ENCODE data around the gene APOL2. TPM values are rescaled to one million over a fixed set of nuclear protein-coding genes. Genes with fewer than 3 reads are reported as not detected.
"Not testable (repeated sequence)": the region's sequence is repeated elsewhere in the genome, so short reads cannot be mapped to it uniquely, and the experiment has no call there.

Gene APOL2
- total and polyA plus RNA-seq, 5 donors, result 29.1 to 54.8 (median 40.0) TPM

DNA sequence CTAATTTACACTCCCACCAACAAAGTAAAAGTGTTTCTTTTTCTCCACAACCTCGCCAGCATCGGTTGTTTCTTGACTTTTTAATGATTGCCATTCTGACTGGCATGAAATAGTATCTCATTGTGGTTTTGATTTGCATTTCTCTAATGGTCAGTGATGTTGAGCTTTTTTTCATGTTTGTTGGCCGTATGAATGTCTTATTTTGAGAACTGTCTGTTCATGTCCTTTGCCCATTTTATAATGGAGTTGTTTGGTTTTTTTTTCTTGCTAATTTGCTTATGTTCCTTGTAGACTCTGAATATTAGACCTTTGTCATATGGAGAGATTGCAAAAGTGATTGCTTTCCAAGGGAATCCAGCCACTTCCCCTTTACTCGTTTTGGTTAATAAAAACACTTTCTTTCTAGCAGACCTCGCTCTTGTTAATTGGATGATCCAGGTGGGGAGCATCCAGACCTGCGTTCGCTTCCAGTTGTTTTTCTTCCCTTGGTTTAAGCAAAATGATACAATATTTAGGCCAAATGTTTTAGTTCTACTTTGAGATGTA is 20.6 kb downstream of the APOL2 start:
- intact Hi-C loops (cut with DNase I), result no loop called here
- Histone ChIP-seq H3K27me3 (ENCODE audit: control insufficient read depth, insufficient read depth) (no peaks in the 10 kb centered on the region), H3K27ac (ENCODE audit: low read length) (no peak overlapping the region), H3K4me3 (ENCODE audit: low read length) (no peak overlapping the region), H3K9me3 (ENCODE audit: control insufficient read depth, low read length) (no peaks in the 10 kb centered on the region), H3K4me1 (ENCODE audit: control insufficient read depth, insufficient read depth, low read length) (peaks cover 3% of the 10 kb centered on the region)
- 86% methylated on average over 7 of the region's 7 CpGs for WGBS
- no peak for DNase-seq
- no peak for ATAC-seq

DNA sequence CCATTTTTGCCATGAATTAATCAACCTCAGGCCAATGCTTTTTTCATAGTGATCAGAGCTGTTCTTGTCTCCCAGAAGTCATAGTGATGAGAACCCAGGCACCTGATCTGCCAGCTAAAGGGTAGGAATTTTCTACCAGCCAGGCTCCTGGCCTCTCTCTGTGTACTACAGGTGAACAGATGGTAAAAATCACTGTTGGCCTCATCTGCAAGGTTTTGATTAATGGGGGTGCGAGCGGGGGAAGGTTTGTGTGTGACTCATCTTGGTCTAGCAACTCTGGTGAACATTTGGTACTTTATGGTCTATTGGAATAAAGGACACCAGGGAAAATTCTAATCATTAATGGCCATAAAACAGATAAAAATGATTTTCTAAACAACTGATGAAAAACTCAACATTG is 23.3 kb downstream of the APOL2 start:
- no peak overlapping the region for H3K4me3 ChIP-seq (ENCODE audit: low read length)
- H3K9me3 ChIP-seq (ENCODE audit: control insufficient read depth, low read length), result no peaks in the 10 kb centered on the region
- H3K4me1 ChIP-seq (ENCODE audit: control insufficient read depth, insufficient read depth, low read length), result peaks cover 3% of the 10 kb centered on the region
- 46% methylated on average over 2 of the region's 2 CpGs for WGBS
- ATAC-seq (no peak), DNase-seq (no peak)
- H3K27ac ChIP-seq (ENCODE audit: low read length), result no peak overlapping the region
- intact Hi-C loops (cut with DNase I), result no loop called here
- no peaks in the 10 kb centered on the region for H3K27me3 ChIP-seq (ENCODE audit: control insufficient read depth, insufficient read depth)

DNA sequence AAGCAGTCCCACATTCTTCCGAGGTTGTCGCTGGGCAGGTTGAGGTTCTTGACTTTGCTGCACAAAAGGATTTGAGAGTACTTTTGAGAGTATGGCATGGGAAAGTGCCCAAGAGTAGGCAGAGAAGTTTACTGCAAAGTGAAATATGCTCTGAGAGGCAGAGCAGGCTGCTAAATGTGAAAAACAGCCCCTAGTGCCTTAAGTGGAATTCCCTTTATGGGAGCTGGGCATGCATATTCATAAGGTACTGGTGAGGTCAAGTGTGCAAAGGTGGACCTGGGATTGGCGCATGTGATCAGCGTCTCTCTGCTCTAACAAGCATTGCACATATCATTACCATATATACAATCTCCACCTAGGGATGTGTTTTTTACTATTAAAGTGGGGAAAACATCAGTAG is 25.7 kb downstream of the APOL2 start:
- H3K4me1 ChIP-seq (ENCODE audit: control insufficient read depth, insufficient read depth, low read length), result no peaks in the 10 kb centered on the region
- no peaks in the 10 kb centered on the region for H3K27me3 ChIP-seq (ENCODE audit: control insufficient read depth, insufficient read depth)
- no peak overlapping the region for H3K27ac ChIP-seq (ENCODE audit: low read length)
- no peaks in the 10 kb centered on the region for H3K9me3 ChIP-seq (ENCODE audit: control insufficient read depth, low read length)
- DNase-seq, result no peak
- WGBS, result 78% methylated on average over 4 of the region's 4 CpGs
- no peak overlapping the region for H3K4me3 ChIP-seq (ENCODE audit: low read length)
- no peak for ATAC-seq
- intact Hi-C loops (cut with DNase I), result no loop called here

DNA sequence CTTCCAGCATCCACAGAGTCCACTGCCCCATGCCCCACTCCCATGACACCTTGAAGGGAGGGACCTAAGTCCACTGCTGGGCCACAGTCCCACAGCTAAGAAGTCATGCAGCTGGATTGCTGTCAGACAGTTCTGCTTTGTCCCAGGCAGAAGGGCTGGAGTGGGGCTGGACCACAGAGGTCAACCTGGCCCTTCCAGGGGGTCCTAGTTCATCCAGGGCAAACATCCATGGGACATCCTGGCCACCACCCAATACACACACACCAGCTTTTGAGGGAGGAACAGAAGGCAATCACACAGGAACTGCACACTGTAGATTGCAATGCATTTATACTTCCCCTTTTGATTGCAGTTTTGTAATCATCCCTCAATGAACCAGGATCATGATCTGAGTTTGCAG is 26.4 kb downstream of the APOL2 start:
- no peak overlapping the region for H3K4me3 ChIP-seq (ENCODE audit: low read length)
- no peak for ATAC-seq
- no peaks in the 10 kb centered on the region for H3K27me3 ChIP-seq (ENCODE audit: control insufficient read depth, insufficient read depth)
- intact Hi-C loops (cut with DNase I), result no loop called here
- H3K4me1 ChIP-seq (ENCODE audit: control insufficient read depth, insufficient read depth, low read length), result no peaks in the 10 kb centered on the region
- no peaks in the 10 kb centered on the region for H3K9me3 ChIP-seq (ENCODE audit: control insufficient read depth, low read length)
- H3K27ac ChIP-seq (ENCODE audit: low read length), result no peak overlapping the region
- no peak for DNase-seq

DNA sequence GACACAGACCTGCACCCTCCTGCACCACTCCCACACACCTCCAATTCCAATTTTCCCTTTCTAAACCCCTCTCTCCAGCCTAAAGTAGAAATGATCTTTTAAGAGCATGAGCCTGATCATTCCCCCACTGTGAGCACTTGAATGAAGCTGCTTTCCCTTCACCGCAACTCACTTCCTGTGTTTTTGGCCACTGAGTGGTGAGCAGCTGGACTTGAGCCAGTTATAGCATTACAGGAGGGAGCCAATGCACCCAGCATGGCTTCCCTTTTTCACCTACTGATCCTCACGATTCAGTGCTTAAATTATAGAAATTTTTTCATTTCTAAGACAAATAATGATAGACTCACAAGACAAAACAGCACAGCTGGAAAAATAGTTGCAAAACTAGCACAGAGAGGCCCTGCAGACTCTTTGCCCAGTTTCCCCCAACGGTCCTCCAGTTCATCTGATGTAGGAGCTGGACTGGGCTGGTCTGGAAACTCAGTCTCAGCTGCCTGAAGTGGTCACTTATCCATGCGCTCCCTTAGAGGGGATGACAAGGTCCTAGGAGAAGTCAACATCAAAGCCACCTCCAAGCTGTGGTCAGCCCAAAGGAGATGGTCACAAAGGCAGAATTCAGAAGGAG is 28.0 kb downstream of the APOL2 start:
- DNase-seq, result no peak
- H3K27me3 ChIP-seq (ENCODE audit: control insufficient read depth, insufficient read depth), result no peaks in the 10 kb centered on the region
- H3K9me3 ChIP-seq (ENCODE audit: control insufficient read depth, low read length), result no peaks in the 10 kb centered on the region
- peak; percentile 58 to 67 for ATAC-seq
- H3K4me1 ChIP-seq (ENCODE audit: control insufficient read depth, insufficient read depth, low read length), result no peaks in the 10 kb centered on the region
- 54% methylated on average over 4 of the region's 4 CpGs for WGBS
- intact Hi-C loops (cut with DNase I), result no loop called here
- no peak overlapping the region for H3K27ac ChIP-seq (ENCODE audit: low read length)
- no peak overlapping the region for H3K4me3 ChIP-seq (ENCODE audit: low read length)

DNA sequence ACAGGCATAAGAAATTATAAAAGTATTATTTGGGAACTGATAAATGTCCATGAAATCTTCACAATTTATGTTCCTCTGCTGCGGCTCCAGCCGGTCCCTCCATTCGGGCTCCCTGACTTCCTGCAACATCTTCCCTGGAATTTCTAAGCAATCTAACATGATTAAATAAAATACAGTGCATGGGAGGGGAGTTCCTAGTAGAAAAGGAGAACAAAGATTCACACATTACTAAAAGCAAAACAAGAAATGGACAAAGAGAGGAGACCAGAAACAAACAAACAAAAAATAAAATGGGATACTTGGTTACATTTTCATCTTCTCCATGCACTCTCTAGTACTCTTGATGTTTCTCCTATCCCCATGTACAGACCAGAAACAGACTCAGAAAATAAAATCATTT is 29.1 kb downstream of the APOL2 start:
- no peak for DNase-seq
- H3K27me3 ChIP-seq (ENCODE audit: control insufficient read depth, insufficient read depth), result no peaks in the 10 kb centered on the region
- no peak for ATAC-seq
- H3K4me1 ChIP-seq (ENCODE audit: control insufficient read depth, insufficient read depth, low read length), result no peaks in the 10 kb centered on the region
- H3K9me3 ChIP-seq (ENCODE audit: control insufficient read depth, low read length), result no peaks in the 10 kb centered on the region
- 78% methylated on average over 3 of the region's 3 CpGs for WGBS
- no peak overlapping the region for H3K4me3 ChIP-seq (ENCODE audit: low read length)
- H3K27ac ChIP-seq (ENCODE audit: low read length), result no peak overlapping the region
- intact Hi-C loops (cut with DNase I), result no loop called here

DNA sequence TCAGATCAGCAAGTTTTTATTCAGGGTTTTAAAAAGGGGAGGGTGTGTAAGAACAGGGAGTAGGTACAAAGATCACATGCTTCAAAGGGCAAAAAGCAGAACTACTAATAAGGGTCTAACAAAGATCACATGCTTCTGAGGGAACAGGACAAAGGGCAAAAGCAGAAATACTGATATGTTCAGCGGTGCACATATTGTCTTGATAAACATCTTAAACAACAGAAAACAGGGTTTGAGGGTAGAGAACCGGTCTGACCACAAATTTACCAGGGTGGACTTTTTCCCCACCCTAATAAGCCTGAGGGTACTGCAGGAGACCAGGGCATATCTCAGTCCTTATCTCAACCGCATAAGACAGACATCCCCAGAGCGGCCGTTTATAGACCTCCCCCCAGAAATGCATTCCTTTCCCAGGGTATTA is 29.8 kb downstream of the APOL2 start:
- DNase-seq; intact Hi-C loops (cut with DNase I); H3K27me3 ChIP-seq (ENCODE audit: control insufficient read depth, insufficient read depth); H3K4me3 ChIP-seq (ENCODE audit: low read length); H3K4me1 ChIP-seq (ENCODE audit: control insufficient read depth, insufficient read depth, low read length); ATAC-seq; H3K9me3 ChIP-seq (ENCODE audit: control insufficient read depth, low read length); H3K27ac ChIP-seq (ENCODE audit: low read length): not testable (repeated sequence)
- 83% methylated on average over 5 of the region's 5 CpGs for WGBS

DNA sequence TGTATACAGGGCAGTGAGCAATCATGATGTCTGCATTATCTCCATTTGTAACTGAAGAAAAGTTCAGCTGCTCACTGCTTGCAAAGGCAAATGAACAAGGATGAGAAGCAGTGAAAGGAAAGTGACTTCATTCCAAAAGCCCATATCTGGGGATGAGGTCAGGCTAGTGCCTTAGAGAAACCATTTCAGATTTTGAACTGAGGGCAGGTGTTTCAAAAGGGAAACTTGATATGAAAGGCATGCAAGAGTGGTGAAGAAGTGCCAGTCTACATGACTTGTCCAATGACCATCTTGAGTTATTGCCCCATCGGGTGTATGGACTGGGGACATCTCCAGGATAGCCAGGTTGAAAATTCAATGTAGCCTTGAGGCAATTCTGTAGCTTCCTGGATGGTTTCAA is 30.4 kb downstream of the APOL2 start:
- H3K27ac ChIP-seq (ENCODE audit: low read length), result no peak overlapping the region
- 95% methylated on average over 1 of the region's 1 CpG for WGBS
- intact Hi-C loops (cut with DNase I), result no loop called here
- no peaks in the 10 kb centered on the region for H3K9me3 ChIP-seq (ENCODE audit: control insufficient read depth, low read length)
- DNase-seq, result no peak
- H3K4me3 ChIP-seq (ENCODE audit: low read length), result no peak overlapping the region
- ATAC-seq, result no peak
- H3K27me3 ChIP-seq (ENCODE audit: control insufficient read depth, insufficient read depth), result no peaks in the 10 kb centered on the region
- no peaks in the 10 kb centered on the region for H3K4me1 ChIP-seq (ENCODE audit: control insufficient read depth, insufficient read depth, low read length)

DNA sequence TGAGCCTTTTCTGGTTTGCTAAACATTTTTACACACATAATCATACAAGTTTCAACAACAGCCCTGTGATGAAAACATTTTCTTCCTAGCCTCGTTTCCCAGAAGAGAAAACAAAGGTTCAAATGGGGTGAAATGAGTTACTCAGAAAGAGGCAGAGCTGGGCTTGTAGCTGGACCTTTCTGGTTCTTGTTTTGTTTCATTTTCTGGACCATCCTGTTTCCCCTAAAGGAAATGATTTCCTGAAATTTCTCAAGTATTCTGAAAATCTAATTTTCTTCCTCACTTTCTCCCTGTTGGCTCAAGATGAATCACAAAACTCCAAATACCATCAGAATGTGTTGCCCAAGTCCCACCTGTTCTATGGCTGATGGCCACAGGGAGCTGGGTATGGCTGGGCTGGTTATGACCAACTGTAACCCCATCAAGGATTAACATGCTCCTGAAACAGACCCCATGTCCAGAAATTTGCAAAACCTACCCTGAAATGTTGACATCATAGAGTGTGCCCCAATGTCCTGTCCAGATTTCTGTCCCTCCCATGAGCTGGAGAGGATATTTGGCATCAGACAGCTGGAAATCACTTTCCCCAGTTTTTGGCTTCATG is 31.1 kb downstream of the APOL2 start:
- H3K27ac ChIP-seq (ENCODE audit: low read length), result no peak overlapping the region
- H3K27me3 ChIP-seq (ENCODE audit: control insufficient read depth, insufficient read depth), result no peaks in the 10 kb centered on the region
- H3K9me3 ChIP-seq (ENCODE audit: control insufficient read depth, low read length), result no peaks in the 10 kb centered on the region
- no peak overlapping the region for H3K4me3 ChIP-seq (ENCODE audit: low read length)
- ATAC-seq (no peak), DNase-seq (no peak)
- intact Hi-C loops (cut with DNase I), result no loop called here
- no peaks in the 10 kb centered on the region for H3K4me1 ChIP-seq (ENCODE audit: control insufficient read depth, insufficient read depth, low read length)
- WGBS, result 25% methylated on average over 1 of the region's 1 CpG

DNA sequence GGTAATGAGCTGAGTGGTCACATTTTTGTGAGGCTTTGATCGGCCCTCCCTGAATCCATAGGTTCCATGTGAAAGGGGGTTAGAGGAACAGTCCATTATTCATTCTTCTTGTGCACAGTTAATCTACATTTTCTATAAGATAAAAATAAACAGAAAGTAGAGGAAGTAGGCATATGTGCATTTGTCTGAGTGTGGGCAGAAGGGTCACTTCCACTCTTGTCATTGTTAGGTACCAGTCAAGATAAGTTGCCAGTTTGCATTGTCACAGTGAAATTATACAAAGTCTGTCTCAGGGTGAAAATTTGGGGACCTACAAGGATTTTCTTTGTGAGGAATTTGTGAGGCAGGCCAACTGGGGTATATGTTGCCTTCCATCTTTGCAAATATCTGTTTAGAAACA is 33.1 kb downstream of the APOL2 start:
- intact Hi-C loops (cut with DNase I), result no loop called here
- Histone ChIP-seq H3K9me3 (ENCODE audit: control insufficient read depth, low read length) (no peaks in the 10 kb centered on the region), H3K4me3 (ENCODE audit: low read length) (no peak overlapping the region), H3K27ac (ENCODE audit: low read length) (no peak overlapping the region), H3K4me1 (ENCODE audit: control insufficient read depth, insufficient read depth, low read length) (peaks cover 6% of the 10 kb centered on the region), H3K27me3 (ENCODE audit: control insufficient read depth, insufficient read depth) (no peaks in the 10 kb centered on the region)
- DNase-seq (no peak), ATAC-seq (no peak)
- WGBS, result 86% methylated on average over 1 of the region's 1 CpG

DNA sequence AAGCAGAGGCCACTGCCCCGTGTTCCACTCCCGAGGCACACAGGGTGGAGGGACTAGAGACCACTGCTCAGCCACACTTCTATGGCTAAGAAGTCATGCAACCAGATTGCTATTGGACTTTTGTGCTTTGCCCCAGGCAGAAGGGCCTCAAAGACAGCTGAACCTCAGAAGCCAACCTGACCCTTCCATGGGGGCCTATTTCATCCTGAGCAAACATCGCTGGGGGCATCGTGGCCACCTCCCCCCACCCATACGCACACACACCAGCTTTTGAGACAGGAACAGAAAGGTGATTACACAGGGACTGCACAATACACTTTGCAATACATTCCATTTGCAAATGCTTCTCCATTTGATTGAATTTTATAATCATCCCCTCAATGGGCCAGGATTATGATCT is 33.8 kb downstream of the APOL2 start:
- H3K4me3 ChIP-seq (ENCODE audit: low read length); H3K4me1 ChIP-seq (ENCODE audit: control insufficient read depth, insufficient read depth, low read length); H3K27me3 ChIP-seq (ENCODE audit: control insufficient read depth, insufficient read depth); H3K27ac ChIP-seq (ENCODE audit: low read length); DNase-seq; H3K9me3 ChIP-seq (ENCODE audit: control insufficient read depth, low read length); ATAC-seq; intact Hi-C loops (cut with DNase I): not testable (repeated sequence)
- WGBS, result 81% methylated on average over 5 of the region's 5 CpGs

DNA sequence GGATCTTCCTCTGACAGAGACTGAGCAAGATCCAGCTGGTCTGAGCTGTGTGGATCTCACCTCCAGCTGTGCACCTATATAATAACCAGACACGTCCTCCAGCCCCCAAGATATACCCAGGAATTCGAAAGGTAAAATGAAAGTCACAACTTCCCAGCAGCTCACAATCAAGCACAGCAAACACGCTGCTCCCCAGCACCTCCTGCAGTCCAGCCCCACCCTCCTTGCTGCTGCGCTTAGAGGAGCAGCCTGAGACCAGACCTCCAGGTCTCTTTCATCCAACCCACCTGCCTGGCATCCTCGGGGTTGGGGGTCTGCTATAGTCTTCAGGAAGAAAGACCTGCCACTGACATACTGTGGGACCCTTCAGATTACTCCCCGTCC is 34.7 kb downstream of the APOL2 start:
- WGBS, result 66% methylated on average over 6 of the region's 6 CpGs
- DNase-seq, result no peak
- intact Hi-C loops (cut with DNase I), result no loop called here
- no peak for ATAC-seq
- H3K4me1 ChIP-seq (ENCODE audit: control insufficient read depth, insufficient read depth, low read length), result peaks cover 6% of the 10 kb centered on the region
- no peak overlapping the region for H3K27ac ChIP-seq (ENCODE audit: low read length)
- no peak overlapping the region for H3K4me3 ChIP-seq (ENCODE audit: low read length)
- H3K27me3 ChIP-seq (ENCODE audit: control insufficient read depth, insufficient read depth), result no peaks in the 10 kb centered on the region
- H3K9me3 ChIP-seq (ENCODE audit: control insufficient read depth, low read length), result no peaks in the 10 kb centered on the region

Data from right cardiac atrium (tissue), 5 donors.